Stimulated activated CD8-positive, alpha-beta memory T cell treated with anti-CD3 and anti-CD28 coated beads, Interleukin-15, amount 100 ng/mL, for 48 hours (primary cell): ENCODE results near the gene CAMKK1.
"Not testable (repeated sequence)": the region's sequence is repeated elsewhere in the genome, so short reads cannot be mapped to it uniquely, and the experiment has no call there.

Experiments
- DNase-seq, 2 donors: peaks; one replicate each; pipeline ENCODE4 v3.0.0-alpha.2; 2020; ENCODE audit warnings: low read depth in 2 of 2

Gene CAMKK1

DNA sequence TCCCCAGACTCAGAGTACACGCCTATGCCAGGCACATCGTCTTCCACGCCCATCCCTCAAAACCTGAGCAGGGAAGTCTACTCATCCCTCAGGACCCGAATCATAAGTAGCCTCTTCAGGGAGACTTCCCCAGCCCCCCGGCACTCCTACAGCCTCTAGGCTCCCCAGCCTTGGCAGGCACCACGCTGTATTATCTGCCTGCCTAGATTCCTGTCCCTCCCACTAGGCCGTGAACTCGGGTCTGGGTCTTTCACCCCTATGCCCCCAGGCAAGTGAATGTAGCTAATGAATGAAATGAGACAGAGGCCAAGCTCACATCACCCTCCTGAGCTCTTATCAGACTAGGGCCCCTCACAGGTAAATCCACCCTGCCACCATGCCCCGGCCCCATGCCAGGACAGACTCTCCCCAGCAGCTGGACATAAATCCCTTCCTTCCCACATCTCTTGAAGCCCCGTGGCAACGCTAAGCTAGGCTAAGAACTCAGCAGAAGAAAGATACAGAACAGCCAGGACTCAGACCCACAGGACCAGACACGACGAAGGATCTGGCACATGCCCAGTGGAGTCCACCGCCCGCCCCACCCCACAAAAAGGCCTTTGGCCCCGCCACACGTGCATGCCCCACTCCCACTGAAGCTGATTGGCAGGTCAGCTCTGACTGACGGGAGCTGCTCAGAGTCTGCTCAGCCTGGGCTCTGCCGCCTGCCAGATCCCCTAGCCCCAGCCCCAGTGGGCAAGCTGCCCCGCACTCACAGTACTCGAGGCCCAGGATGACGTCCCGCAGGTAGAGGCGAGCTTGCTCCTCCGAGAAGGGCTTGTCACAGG is 13.0 kb downstream of the CAMKK1 start:
- no peak for DNase-seq

GRCh38 chr17:3879186-3879585 is 13.7 kb downstream of the CAMKK1 start:
- DNase-seq = no peak

DNA sequence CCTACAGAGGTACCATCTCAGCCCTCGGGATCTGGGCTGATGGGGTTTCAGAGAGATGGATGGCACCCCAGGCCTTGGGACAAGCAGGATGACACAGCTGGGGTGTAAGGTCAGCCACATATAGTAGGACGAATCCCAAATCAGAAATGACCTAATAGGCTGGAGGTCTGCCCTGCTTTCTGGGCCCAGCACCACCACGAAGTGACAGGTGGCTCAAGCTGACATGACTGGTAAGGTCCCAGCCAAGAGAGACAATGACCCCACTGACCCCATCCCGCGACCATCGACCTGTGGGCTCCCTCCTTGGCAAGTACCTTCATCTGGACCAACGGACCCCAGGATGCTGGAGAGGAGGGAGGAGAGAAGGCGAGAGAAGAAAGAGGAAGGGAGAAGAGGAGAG is 15.6 kb downstream of the CAMKK1 start:
- DNase-seq = no peak

GRCh38 chr17:3875317-3875716 is 17.5 kb downstream of the CAMKK1 start:
- no peak for DNase-seq

GRCh38 chr17:3873862-3874261 is 19.0 kb downstream of the CAMKK1 start:
- no peak for DNase-seq

DNA sequence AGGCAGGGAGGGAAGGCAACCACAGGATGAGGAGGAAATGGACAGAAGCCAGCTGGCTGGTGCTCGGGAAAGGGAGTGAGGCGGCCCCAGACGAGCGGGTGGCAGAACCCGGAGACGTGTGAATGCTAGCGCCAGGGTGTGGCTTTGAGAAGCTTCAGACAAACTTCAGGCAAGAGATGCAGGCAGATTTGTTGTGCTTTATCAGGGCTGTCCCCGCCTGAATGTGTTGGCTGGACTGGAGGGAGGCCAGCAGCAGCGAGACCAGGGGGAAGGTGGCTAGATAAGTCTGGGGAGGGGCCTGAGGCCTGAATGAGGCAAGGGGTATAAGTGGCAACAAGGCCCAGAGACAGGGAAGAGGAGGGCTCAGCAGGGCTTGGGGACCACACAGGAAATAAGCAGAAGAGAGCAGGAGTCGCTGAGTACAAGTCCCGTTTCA is 22.0 kb downstream of the CAMKK1 start:
- DNase-seq = no peak

GRCh38 chr17:3867606-3868005 is 25.2 kb downstream of the CAMKK1 start:
- no peak for DNase-seq

- no peak for DNase-seq
Measured at GRCh38 chr17:3867106-3867505, 25.7 kb downstream of the CAMKK1 start.

DNA sequence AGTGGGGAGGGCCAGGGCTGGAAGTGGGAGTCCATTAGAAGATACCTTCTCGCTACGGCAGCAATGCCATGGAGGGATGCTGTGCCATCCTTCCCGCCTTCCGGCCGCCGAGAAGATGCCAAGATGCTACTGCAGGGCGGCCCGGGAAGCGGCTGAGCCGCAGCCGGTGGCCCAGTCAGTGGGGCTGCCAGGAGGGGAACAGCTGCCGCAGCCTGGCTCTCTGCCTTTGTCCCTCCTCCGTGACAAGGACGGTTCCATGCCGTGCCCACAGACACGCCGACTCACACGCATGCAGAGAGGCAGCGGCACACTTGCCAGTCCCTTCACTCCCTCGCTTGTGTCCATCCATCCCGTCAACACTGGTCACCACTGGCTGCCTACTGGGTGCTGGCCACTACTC is 26.6 kb downstream of the CAMKK1 start:
- no peak for DNase-seq

- DNase-seq = no peak
Measured at GRCh38 chr17:3865176-3865575, 27.7 kb downstream of the CAMKK1 start.

DNA sequence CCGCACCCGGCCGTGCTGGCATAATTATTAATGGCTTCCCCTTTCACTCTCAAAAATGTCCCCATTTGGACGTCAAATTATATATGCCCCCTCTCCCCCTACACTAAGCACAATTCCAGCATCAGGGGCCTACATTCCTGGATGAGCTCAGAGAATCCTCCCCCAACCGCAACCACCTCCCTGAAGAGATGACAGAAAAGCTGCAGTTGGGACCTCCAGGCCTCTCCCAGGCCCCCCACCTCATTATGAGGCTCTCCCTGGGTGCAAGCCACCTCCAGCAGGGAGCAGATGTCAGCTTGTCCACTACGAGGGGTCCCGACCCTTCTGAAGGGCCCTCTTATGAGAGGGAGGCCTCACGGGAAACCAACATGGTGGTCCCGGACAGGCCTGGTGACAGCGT is 28.3 kb downstream of the CAMKK1 start:
- DNase-seq = no peak

- no peak for DNase-seq
Measured at GRCh38 chr17:3861761-3862681, 30.8 kb downstream of the CAMKK1 start.

DNA sequence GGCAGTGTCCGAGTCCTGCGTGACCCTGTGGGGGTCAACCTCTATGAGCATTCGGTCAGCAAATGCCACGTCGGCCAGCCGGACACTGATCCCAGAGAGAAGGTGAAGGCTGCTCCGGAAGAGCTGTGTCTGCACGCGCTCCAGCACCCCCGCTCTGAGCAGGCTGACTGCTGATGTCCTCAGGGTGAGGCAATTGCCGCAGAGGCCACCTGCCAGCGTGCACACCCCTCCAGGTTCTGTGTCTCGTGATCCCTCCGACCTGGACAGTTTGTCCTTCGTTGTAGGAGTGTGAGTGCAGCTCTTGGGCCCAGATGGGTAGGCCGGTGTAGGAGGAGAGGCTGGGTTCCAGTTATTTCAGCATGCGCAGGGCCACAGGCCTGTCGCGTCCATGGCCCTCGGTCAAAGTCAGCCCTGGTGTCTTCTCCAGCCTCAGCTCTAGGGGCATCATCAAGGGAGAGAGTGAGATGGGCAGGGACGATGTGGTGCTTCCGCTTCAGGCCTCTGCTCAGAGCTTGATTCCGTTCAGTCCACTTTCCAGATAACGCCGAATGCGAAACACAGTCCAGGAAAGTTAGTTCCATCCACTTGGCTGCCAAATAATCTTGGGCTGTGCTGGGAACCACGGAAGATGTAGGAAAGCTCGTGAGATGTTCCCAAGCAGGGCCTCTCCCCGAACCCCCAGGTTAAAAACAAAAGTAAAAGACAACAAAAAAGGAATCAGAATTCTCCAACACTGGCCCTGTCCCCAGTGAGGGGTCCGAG is 31.7 kb downstream of the CAMKK1 start:
- DNase-seq = no peak

DNA sequence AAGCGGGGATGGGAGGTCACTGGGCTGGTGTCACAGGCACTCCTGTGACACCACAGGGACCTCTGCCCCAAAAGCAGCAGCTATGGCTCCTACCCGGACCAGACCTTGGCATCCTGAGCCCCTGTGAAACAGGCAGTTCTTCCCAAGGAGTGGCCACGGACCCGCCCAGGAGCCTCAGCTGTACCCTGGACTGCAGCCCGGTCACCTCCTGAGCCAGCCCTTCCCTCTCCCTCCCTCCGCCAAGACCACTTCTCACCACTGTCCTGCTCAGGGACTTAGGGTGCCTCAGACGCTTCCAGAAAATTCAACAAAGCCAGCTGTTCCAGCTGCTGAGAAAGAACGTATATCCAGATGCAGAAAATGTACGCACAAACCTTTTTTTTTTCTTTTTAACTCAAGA is 32.9 kb downstream of the CAMKK1 start:
- DNase-seq = no peak

DNA sequence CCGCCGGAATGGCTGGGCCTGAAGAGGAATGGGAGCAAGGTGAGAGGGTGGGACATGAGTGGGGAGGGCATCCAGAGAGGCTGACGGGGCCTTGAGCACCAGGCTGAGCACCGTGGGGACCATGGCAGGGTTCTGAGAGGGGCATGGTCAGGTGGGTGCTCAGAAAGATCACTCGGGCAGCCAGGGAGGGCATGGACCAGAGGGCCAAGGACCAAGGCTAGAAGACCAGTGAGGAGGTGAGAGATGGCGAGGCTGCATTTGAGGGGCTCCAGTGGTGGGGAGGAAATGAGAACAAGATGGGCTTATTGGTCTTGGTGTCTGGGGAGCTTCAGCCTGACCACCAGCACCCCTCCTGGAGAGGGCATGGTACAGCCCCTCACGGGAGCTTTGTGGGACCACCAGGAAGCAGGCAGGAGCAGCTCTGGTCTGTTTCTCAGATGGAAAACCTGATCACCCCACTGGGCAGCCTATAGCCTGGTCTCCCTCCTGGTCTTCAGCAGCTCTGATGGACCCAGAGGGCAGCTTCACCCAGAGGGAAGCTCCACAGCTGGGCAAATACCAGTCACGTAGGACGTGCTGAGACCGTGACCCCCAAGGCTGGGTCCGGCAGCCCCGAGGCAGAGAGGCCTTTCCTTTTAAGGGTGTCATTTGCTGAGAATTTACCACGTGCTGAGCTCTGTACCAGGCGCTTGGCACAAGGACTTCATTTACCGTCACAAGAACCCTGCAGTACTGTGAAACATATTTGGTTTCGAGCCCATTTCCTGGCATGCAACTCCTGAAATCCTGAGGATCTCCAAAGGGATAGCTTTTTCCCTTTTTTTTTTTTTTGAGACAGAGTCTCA is 35.4 kb downstream of the CAMKK1 start:
- no peak for DNase-seq

- DNase-seq = not testable (repeated sequence)
Measured at GRCh38 chr17:3854204-3854603, 38.6 kb downstream of the CAMKK1 start.

GRCh38 chr17:3852561-3852960 is 40.3 kb downstream of the CAMKK1 start:
- DNase-seq = no peak

- no peak for DNase-seq
Measured at GRCh38 chr17:3851461-3852100, 41.3 kb downstream of the CAMKK1 start.

DNA sequence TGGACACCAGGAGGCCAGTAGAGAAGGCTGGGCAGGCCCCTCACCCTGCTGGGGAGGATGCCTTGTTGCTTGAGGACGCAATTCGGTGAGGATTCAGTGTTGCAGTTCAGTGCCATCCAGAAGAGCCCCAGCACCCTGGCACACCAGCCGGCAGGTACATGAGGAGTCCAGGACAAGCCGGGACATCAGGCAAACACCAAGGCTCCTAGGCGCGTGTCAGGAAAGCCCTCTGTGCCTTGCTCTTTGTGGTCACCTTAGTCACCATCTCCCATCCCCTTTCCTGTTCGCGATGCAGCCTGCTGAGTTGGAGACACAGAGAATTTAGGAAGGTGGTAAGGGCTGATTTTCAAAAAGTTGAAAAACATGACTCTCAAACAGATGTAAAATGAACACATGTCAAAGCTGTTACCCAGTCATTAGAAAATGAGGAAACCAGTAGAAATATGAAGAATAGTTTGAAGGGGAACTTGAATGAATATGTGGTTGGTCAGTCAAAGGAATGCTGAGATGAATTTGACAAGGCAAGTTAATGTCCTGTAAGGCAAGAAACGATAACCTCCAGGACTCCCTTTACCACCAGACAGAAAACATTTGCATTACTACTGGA is 44.5 kb downstream of the CAMKK1 start:
- DNase-seq = no peak

- DNase-seq = no peak
Measured at GRCh38 chr17:3847165-3847670, 45.6 kb downstream of the CAMKK1 start.
